Transverse colon (tissue), 4 donors: ENCODE results near the gene CYP3A7. TPM values are rescaled to one million over a fixed set of nuclear protein-coding genes. Genes with fewer than 3 reads are reported as not detected.
"Not testable (repeated sequence)": the region's sequence is repeated elsewhere in the genome, so short reads cannot be mapped to it uniquely, and the experiment has no call there.

Experiments used
- DNase-seq: peaks from one replicate; pipeline ENCODE4 v3.0.0-alpha.2; 2019
- H3K27ac ChIP-seq, 4 donors: fragments of 200-600 bp; sonication (generic); 2 replicates each; pipeline ENCODE4 v1.5.1; 2016 to 2018; ENCODE audit warnings: inconsistent platforms in 4 of 4
- H3K27me3 ChIP-seq: fragments of 200-600 bp; sonication (generic); 2 replicates; pipeline ENCODE4 v1.5.1; 2017; ENCODE audit warnings: inconsistent platforms
- H3K36me3 ChIP-seq, 4 donors: fragments of 200-600 bp; sonication (generic); 2 replicates each; pipeline ENCODE4 v1.5.1; 2017 to 2019; ENCODE audit warnings: inconsistent platforms in 4 of 4
- H3K4me1 ChIP-seq, 4 donors: fragments of 200-600 bp; sonication (generic); 2 replicates each; pipeline ENCODE4 v1.5.1; 2017 to 2020; ENCODE audit warnings: inconsistent platforms in 4 of 4
- H3K4me3 ChIP-seq, 4 donors: fragments of 200-600 bp; sonication (generic); 1 replicate in 1 of 4; 2 replicates in 3 of 4; pipeline versions ENCODE4 v1.5.1 to v1.6.1; 2017 to 2019; ENCODE audit warnings: inconsistent platforms in 4 of 4
- H3K9me3 ChIP-seq, 2 donors: fragments of 200-600 bp; sonication (generic); 2 replicates each; pipeline ENCODE4 v1.5.1; 2017 to 2019; ENCODE audit warnings: inconsistent platforms in 2 of 2
- CTCF ChIP-seq, 5 experiments: fragments of 200-600 bp in 3 of 5; fragments of 450-650 bp in 2 of 5; sonication (generic) in 3 of 5; IDR thresholded peaks; 1 replicate in 2 of 5; 2 replicates in 3 of 5; pipeline ENCODE4 v1.5.1; 2016 to 2017; ENCODE audit warnings: antibody characterized with exemption in 5 of 5, inconsistent platforms in 3 of 5, mild to moderate bottlenecking in 2 of 5, moderate library complexity in 1 of 5
- EP300 ChIP-seq: sonication (generic); formaldehyde crosslinking; IDR thresholded peaks from one replicate; pipeline ENCODE4 v1.6.1; 2017; ENCODE audit warnings: antibody characterized with exemption, low read depth
- POLR2A ChIP-seq: fragments of 450-650 bp; IDR thresholded peaks from one replicate; pipeline ENCODE4 v1.6.1; 2016; ENCODE audit warnings: antibody characterized with exemption, mild to moderate bottlenecking, moderate library complexity
- POLR2AphosphoS5 ChIP-seq, 3 donors: sonication (generic); formaldehyde crosslinking; IDR thresholded peaks; one replicate each; pipeline ENCODE4 v1.6.1; 2016; ENCODE audit warnings: antibody characterized with exemption in 3 of 3
- WGBS, 2 donors: methylation state at CpG; one replicate each; pipeline ENCODE4 v1.1.5; 2018; ENCODE audit warnings: low coverage in 1 of 2; 5-methylcytosine and 5-hydroxymethylcytosine counted together
- in situ Hi-C, 4 donors: fragments of 200-750 bp; cut with MboI; loops; one replicate each; pipeline versions ENCODE4 v1.15.0 to v1.15.1; 2017; ENCODE audit warnings: low sequenced_read_pairs in 3 of 4, low pct_ligation_motif_present in 1 of 4, low pct_unique_long_range_greater_than_20kb in 1 of 4
- intact Hi-C: fragments of 100-400 bp; cut with DNase I; formaldehyde crosslinking; loops from one replicate; pipeline ENCODE4 v1.15.1; 2023; ENCODE audit warnings: low total_unique reads
- total RNA-seq, 4 donors: library from RNA; depleted of rRNA; stranded (reverse); fragments of >200 nt; gene quantifications; one replicate each; pipeline ENCODE4 v1.1.0, GENCODE V29; 2016

CYP3A7 gene
- total RNA-seq, 4 donors from 2014 or later, result 0.95 to 3.0 (median 0.96) TPM; not detected in 1

DNA sequence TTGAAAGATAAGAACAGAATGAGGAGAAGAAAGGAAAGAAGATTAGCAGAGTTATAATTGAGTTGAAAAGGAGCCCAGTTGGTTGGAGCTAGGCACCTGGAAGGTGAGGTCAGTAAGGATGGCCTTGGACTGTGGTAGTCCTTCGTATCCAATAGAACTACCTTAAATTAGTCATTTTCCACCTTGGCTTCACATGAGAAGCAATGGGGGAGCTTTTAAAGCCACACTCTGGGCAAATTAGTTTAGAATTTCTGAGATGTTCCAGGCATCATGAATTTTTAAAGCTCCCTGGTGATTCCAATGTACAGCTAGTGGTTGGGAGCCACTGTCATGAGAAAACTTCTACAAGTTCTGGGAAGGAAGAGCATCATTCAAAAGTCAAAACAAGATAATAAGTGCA lies 27.9 kb downstream of the CYP3A7 start:
- H3K36me3 ChIP-seq, result no peaks in the 10 kb centered on the region
- TF ChIP-seq POLR2AphosphoS5 (IDR thresholded peaks at IDR 0.05) (no peak), EP300 (no peak), CTCF (IDR thresholded peaks at IDR 0.05) (no peak), POLR2A (no peak)
- 71% methylated on average over 1 of the region's 1 CpG; no CpG with 5 or more reads in 1 of the 2 donors for WGBS, 2 donors
- in situ Hi-C loops, result no loop called here
- no peaks in the 10 kb centered on the region for H3K9me3 ChIP-seq
- H3K27ac ChIP-seq, result no peak overlapping the region
- no peak for DNase-seq
- intact Hi-C loops, result no loop called here
- no peak overlapping the region for H3K4me3 ChIP-seq
- H3K4me1 ChIP-seq, result no peaks in the 10 kb centered on the region
- H3K27me3 ChIP-seq, result no peaks in the 10 kb centered on the region

GRCh38 chr7:99699946-99700345 lies 35.0 kb downstream of the CYP3A7 start:
- Histone ChIP-seq H3K4me3 (no peak overlapping the region), H3K9me3 (no peaks in the 10 kb centered on the region), H3K36me3 (no peaks in the 10 kb centered on the region), H3K27me3 (no peaks in the 10 kb centered on the region), H3K4me1 (peaks cover 0 to 14% (median 7%) of the 10 kb centered on the region in 4 donors), H3K27ac (peak overlapping the region in 2 of 4 donors; percentile 23 to 64)
- 38% methylated on average over 5 of the region's 5 CpGs; no CpG with 5 or more reads in 1 of the 2 donors for WGBS, 2 donors
- DNase-seq, result peak; percentile 42
- in situ Hi-C loops, result no loop called here
- TF ChIP-seq POLR2AphosphoS5 (IDR thresholded peaks at IDR 0.05), result no peak
- no peak for TF ChIP-seq CTCF (IDR thresholded peaks at IDR 0.05)
- no peak for TF ChIP-seq POLR2A
- TF ChIP-seq EP300, result no peak
- intact Hi-C loops, result no loop called here

- H3K4me3 ChIP-seq, H3K9me3 ChIP-seq, intact Hi-C loops, H3K36me3 ChIP-seq, in situ Hi-C loops, H3K27me3 ChIP-seq: not testable (repeated sequence)
- peak; percentile 48 for DNase-seq
- WGBS, 2 donors, result 25 to 30% methylated on average over 6 of the region's 6 CpGs
- Histone ChIP-seq H3K27ac (peak overlapping the region; percentile 23 to 67 (median 42)), H3K4me1 (peaks cover 0 to 14% (median 9%) of the 10 kb centered on the region in 4 donors)
These were observed 35.9 kb downstream of the CYP3A7 start for GRCh38 chr7:99698867-99699730.

DNA sequence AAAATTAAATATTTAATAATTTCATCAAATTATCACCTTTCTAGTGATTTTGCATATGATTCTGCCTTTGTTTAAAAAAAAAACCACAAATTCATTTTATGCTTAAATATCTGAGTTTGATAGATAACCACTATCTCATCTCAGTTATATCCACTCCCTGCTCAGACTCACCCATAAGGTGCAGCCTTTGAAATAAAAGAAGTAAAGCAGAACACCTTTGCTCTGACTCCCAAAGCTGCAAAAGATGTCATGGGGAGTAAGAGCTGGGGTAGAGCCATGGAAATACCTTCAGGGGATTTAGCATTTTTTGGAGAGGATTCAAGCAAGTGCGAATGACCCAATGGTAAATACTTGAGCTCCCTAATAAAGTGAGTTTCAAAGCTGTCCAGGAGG lies 40.1 kb downstream of the CYP3A7 start:
- TF ChIP-seq CTCF (IDR thresholded peaks at IDR 0.05) (no peak), EP300 (no peak), POLR2A (no peak), POLR2AphosphoS5 (IDR thresholded peaks at IDR 0.05) (no peak)
- Histone ChIP-seq H3K27me3 (no peaks in the 10 kb centered on the region), H3K4me1 (peaks cover 0 to 18% (median 8%) of the 10 kb centered on the region in 4 donors), H3K4me3 (no peak overlapping the region), H3K9me3 (no peaks in the 10 kb centered on the region), H3K27ac (no peak overlapping the region), H3K36me3 (no peaks in the 10 kb centered on the region)
- no peak for DNase-seq
- WGBS, 2 donors, result 96% methylated on average over 1 of the region's 1 CpG; no CpG with 5 or more reads in 1 of the 2 donors
- intact Hi-C loops (no loop called here), in situ Hi-C loops (no loop called here)
